HG02588 (cell line): ENCODE measurements around the gene RSPO4.
"Not testable (repeated sequence)": the region's sequence is repeated elsewhere in the genome, so short reads cannot be mapped to it uniquely, and the experiment has no call there.

ENCODE experiments used
- ATAC-seq: cut with Tn5 transposase; IDR thresholded peaks from one replicate; pipeline ENCODE4 v1.9.1; 2021; ENCODE audit warnings: mild to moderate bottlenecking, moderate library complexity; ENCODE audit not compliant: unreplicated experiment

RSPO4 gene

DNA sequence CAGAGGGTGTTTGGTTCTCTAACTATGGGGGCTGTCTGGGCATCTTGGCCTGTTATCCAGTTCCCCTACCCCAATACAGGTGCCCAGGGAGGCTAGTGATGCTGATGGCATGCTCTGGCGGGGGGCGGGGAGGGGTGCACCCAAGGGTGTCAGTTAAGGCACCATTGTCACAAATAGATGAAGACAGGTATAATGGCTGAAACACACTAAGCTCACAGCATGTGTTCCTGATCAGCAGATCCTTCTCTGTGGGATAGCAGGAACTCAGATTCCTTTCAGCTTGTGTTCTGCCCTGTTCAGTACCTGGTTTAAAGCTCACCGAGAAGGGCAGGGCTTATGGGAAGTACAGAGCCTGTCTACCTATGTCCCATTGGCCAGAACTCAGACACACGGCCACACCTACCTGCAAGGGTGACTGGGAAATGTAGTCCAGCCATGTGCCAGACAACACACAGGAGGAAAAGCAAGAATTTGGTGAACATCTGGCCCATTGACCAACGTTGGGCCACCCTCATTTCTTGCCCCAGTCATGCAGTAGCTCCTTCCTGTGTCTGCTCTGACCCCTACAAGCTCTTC is 3.4 kb upstream of the RSPO4 start:
- no peak for ATAC-seq

GRCh38 chr20:1003920-1004697 is 2.0 kb upstream of the RSPO4 start:
- ATAC-seq, result no peak

DNA sequence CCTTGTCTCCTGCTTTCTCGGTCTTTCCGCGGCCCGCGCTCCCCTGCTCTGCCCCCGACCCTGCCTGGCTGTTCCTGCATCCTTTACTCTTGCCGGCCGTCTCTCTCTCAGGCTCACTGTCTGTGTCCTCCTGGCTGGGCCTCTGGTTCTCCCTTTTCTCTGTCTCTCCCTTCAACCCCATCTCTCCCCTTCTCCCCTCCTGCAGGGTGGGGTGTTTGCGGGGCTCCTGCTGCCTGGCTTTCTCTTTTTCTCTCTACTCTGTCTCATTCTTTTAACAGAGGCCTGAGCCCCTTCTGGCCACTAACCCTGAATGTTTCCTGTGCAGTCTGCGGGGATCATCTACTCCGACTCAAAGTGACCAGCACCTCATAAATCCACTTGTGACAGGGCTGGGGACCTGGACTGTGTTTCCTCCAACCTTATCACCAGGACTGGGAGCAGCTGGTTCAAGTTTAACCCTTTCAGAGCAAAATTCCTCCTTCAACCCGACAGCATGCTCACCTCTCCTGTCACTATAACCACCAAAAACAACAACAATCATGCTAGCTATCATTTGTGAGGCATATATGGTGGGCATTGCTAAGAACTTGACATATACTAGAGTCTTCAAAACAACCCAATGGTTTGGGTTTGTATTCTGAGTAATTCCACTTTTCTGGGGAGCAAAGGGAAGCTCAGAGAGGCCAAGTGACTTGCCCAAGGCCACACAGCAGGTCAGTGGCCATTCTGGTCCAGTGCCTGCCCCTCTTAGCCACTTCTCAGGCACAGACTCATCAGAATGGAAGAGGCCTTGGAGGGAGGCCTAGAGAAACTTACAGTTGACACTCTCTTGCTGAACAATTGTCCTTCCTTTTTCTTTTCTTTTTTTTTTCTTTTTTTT is 811 bp upstream of the RSPO4 start:
- no peak for ATAC-seq

DNA sequence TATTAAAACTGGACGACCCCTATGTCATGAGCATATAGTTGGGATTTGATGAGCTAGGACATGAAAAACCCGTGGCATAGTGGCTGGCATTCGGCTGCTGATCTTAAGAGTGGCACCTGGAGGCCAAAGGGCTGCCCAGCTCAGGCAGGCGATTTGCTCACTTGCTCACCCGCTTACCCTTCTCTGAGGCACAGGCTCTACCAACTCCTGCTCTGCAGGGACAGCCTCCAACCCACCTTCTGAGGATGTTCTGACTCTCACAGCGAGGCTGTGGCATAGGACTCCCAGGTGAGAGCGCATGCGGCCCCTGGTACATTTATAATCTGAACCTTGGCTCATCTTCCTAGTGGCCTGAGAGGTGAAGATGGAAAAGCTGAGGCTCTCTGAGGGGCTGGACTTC is 995 bp downstream of the RSPO4 start:
- no peak for ATAC-seq

DNA sequence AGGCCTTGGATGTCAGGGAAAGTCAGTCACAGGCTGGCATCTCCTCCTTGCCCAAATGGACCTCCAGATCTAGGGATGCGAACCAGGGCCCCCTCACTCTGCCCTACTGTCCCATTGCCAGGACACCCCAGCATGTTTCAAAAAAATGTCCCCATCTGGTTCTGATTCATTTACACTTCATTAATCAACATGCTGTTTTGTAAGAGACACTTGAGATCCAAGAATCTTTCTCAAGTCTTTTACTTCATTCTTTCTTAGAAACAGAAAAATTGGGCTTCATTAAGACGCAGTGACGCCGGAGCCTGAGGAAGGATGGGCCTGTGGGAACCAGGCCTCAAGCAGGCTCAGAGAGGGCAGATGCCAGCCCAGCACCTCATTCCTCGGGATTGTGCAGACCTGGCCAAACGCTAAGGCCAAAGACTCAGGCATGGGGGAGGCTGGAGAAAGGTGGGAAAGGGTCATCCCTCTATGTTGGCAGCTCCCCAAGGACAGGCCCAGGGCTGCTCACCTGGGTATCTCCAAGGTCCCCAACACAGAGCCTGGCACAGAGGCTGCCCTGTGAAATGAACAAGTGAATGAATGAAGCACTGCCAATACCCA is 3.8 kb downstream of the RSPO4 start:
- no peak for ATAC-seq

DNA sequence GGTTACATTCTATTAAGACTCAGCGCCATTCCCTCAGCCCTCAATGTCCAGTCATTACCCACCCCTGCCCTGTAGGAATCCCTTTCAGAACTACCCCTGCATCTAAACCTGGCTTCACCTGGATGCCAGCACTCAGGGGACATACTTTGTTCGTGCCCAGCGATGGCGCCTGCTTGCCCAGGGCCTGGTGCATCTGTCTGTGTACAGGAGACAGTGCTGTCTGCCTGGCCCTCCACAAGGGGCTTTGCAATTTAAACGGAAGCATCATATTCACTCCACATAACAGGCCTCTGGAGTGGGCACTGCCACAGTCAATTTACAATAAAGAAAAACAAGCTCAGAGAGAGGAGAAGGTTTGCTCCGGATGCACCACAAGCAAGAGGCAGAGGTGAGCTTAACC is 4.6 kb downstream of the RSPO4 start:
- ATAC-seq, result no peak

DNA sequence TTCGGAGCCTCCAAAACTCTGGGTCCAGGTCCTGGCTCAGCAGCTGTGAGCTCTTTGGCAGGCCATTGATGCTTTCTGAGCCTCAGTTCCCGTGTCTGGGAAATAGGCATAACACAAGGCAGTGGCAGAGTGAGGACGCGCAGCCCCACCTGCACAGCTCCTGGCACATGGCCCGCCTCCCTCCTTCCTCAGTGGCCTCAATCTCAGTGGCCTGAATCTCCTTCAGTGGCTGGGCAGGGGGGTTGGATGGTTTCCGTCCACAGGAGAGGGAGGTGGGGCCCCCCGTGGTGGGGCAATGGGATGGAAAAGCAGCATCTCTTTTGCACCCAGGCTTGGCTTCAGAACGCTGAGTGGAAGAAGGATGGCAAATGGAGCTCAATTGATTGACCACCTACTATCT is 5.1 kb downstream of the RSPO4 start:
- no peak for ATAC-seq

- ATAC-seq, result no peak
These were observed 6.9 kb downstream of the RSPO4 start for GRCh38 chr20:995170-995569.

DNA sequence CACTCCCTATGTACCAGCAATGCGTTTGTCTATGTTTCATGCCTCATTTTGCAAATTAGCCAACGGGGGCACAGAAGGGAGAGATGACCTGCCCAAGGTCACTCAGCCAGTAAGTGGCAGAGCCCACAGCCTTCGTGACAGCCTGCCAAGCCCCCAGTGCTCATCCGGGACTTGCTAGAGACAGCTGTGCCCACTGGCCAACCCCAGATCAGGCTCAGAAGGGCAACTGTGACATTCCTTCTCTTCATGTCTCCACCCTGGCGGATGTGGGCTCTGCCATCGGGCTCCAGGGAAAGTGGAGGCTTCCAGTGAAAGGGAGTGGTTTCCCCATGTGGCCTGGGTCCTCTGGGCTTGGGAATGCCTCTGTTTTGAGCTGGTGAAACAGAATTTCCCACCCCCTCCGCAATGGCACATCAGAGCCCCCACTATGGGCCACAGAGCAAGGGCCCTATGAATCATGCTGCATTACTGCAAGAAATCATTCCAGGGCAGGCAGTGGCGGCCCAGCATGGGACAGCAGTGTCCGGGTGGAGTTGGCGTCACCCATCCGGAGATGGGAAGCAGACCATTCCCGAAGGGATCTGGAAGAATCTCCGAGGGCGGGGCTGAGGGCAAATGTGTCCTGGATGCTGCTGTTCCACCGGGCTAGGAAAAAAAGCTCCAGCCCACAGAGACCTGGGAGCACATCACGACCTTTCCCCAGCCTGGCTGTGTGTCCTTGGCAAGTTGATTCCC is 9.1 kb downstream of the RSPO4 start:
- ATAC-seq, result no peak

GRCh38 chr20:991850-992249 is 10.3 kb downstream of the RSPO4 start:
- ATAC-seq, result no peak

GRCh38 chr20:990293-990959 is 11.7 kb downstream of the RSPO4 start:
- ATAC-seq, result no peak

DNA sequence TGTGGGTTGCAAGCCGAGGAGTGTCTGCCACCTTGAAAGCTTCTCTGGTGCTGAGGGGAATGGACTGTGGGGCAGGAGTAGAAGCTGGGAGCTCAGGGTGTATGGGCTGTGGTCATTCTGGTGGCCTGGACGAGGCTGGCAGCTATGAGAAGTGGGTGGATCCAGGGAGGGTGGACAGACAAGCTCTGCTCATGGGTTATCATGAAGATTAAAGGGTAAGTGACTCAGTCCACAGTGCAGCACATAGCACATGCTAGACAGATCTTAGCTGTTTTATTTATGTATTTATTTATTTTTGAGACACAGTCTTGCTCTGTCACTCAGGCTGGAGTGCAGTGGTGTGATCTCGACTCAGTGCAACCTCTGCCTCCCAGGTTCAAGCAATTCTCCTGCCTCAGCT is 13.8 kb downstream of the RSPO4 start:
- no peak for ATAC-seq

- no peak for ATAC-seq
These were observed 14.4 kb downstream of the RSPO4 start for GRCh38 chr20:987677-988076.

- no peak for ATAC-seq
These were observed 15.3 kb downstream of the RSPO4 start for GRCh38 chr20:986733-987355.

GRCh38 chr20:984994-985393 is 17.1 kb downstream of the RSPO4 start:
- not testable (repeated sequence) for ATAC-seq

DNA sequence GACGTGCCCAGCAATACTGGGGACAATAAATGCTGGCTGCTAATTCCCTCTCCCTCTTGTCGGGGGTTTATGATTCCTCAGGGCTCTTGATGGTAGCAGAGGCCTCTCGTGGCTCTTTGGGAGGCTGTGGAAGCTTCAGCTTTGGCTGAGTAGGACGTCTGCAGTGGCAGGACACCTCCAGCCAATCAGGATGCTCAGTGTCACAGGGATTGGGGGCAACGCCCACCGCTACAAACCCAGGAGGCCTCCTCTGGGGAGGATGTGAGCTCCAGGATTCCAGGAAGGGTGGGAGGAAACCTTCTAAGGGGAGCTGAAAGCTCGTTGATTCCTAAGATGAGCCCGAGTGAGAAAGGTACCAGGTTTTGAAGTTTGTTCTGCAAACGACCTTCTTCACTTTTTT is 19.4 kb downstream of the RSPO4 start:
- no peak for ATAC-seq

DNA sequence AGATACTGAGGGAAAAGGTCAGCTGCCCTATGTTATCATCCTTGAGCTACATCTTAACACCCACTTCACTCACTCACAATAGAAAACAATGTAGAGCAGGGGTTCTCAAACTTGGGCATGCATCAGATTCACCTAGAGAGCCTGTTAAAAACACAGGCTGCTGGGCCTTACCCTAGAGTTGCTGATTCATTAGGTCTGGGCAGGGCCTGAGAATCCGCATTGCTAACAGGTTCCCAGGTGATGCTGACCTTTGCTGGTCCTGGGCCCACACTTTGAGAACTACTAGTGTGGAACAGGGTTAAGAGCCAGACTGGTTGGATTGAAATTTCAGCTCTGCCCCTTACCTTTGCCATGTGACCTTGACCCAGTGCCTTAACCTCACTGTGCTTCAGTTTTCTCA is 25.1 kb downstream of the RSPO4 start:
- ATAC-seq, result no peak

GRCh38 chr20:976033-976432 is 26.1 kb downstream of the RSPO4 start:
- no peak for ATAC-seq

DNA sequence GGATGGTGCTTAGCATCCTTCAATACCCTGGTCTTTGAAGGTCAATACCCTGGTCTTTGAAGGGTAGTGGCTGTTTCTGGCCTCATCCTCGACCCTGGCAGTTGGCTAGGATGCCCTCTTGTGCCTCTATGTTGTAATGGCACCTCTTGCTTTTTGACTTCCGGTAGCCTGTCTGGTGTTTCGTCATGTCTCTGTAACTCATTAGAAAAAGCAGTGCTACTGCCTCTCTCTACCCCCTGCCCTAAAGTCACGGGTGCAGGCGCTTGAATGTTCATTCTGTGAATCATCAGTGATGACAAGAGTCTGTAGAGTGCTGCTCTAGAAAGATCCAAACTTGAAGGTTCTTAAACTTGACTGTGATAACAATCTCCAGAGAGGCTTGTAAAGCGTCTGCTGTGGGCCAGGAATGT is 28.3 kb downstream of the RSPO4 start:
- ATAC-seq, result no peak

DNA sequence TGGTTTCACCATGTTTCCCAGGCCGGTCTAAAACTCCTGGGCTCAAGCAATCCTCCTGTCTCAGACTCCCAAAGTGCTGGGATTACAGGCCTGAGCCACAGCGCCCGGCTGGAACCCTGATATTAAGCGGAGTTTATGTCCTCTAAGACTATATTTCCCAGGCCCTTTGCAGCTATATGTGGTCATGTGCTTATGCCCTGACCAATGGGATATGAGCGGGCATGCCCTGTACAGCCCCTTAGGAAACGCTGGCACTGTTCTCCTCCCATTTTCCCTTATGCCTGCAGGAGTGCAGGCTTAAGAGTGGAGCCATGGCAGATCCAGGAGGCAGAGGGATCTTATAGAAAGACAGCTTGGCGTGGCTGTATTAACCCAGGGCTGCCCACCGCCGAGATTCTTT is 29.9 kb downstream of the RSPO4 start:
- ATAC-seq, result no peak
